Measurements from ENCODE around the gene FRYL.

Gene FRYL

GRCh38 chr4:48481581-48481980 is 298.5 kb downstream of the FRYL start:
- no peak for DNase-seq (ENCODE audit: extremely low read depth, low read depth)
- TF ChIP-seq CTCF (IDR thresholded peaks at IDR 0.05; ENCODE audit: low read depth, low read length, missing control alignments): no peak
- H3K4me3 ChIP-seq (replicated peaks; ENCODE audit: low read depth, low read length): no peak overlapping the region

GRCh38 chr4:48478273-48478672 is 301.8 kb downstream of the FRYL start:
- TF ChIP-seq CTCF (IDR thresholded peaks at IDR 0.05; ENCODE audit: low read depth, low read length, missing control alignments): no peak
- no peak overlapping the region for H3K4me3 ChIP-seq (replicated peaks; ENCODE audit: low read depth, low read length)
- no peak for DNase-seq (ENCODE audit: extremely low read depth, low read depth)

- H3K4me3 ChIP-seq (replicated peaks; ENCODE audit: low read depth, low read length): no peak overlapping the region
- DNase-seq (ENCODE audit: extremely low read depth, low read depth): no peak
- no peak for TF ChIP-seq CTCF (IDR thresholded peaks at IDR 0.05; ENCODE audit: low read depth, low read length, missing control alignments)
Observed at GRCh38 chr4:48475770-48476169, 304.3 kb downstream of the FRYL start.

- no peak for DNase-seq (ENCODE audit: extremely low read depth, low read depth)
- no peak for TF ChIP-seq CTCF (IDR thresholded peaks at IDR 0.05; ENCODE audit: low read depth, low read length, missing control alignments)
- no peak overlapping the region for H3K4me3 ChIP-seq (replicated peaks; ENCODE audit: low read depth, low read length)
Observed at GRCh38 chr4:48472794-48473193, 307.3 kb downstream of the FRYL start.

- no peak for DNase-seq (ENCODE audit: extremely low read depth, low read depth)
- no peak overlapping the region for H3K4me3 ChIP-seq (replicated peaks; ENCODE audit: low read depth, low read length)
- no peak for TF ChIP-seq CTCF (IDR thresholded peaks at IDR 0.05; ENCODE audit: low read depth, low read length, missing control alignments)
Observed at GRCh38 chr4:48470570-48470969, 309.5 kb downstream of the FRYL start.

GRCh38 chr4:48470137-48470536 is 309.9 kb downstream of the FRYL start:
- TF ChIP-seq CTCF (IDR thresholded peaks at IDR 0.05; ENCODE audit: low read depth, low read length, missing control alignments): no peak
- no peak overlapping the region for H3K4me3 ChIP-seq (replicated peaks; ENCODE audit: low read depth, low read length)
- no peak for DNase-seq (ENCODE audit: extremely low read depth, low read depth)

GRCh38 chr4:48467891-48468290 is 312.2 kb downstream of the FRYL start:
- TF ChIP-seq CTCF (IDR thresholded peaks at IDR 0.05; ENCODE audit: low read depth, low read length, missing control alignments): no peak
- no peak overlapping the region for H3K4me3 ChIP-seq (replicated peaks; ENCODE audit: low read depth, low read length)
- DNase-seq (ENCODE audit: extremely low read depth, low read depth): no peak

Data from HFF-Myc (cell line).